GM21737 (cell line): ENCODE results near the gene STXBP2.

Experiments used
- ATAC-seq: cut with Tn5 transposase; IDR thresholded peaks from one replicate; pipeline ENCODE4 v1.9.1; 2021; ENCODE audit warnings: mild to moderate bottlenecking, moderate library complexity; ENCODE audit not compliant: unreplicated experiment

STXBP2 gene

GRCh38 chr19:7636691-7637373 lies at the start of gene STXBP2:
Gene STXBP2, plus strand, starts transcription at chr19:7637110. Its CDS starts 40 bp downstream, at chr19:7637150.
- ATAC-seq, result peak; percentile 51

- ATAC-seq, result no peak
These were observed 47.1 kb upstream of the STXBP2 start for GRCh38 chr19:7589822-7590221.

GRCh38 chr19:7590256-7590655 lies 46.7 kb upstream of the STXBP2 start:
- no peak for ATAC-seq

- peak; percentile 52 for ATAC-seq
These were observed 41.3 kb upstream of the STXBP2 start, which contains the start of gene CAMSAP3 for GRCh38 chr19:7595466-7596133. Gene CAMSAP3, plus strand, starts transcription at chr19:7595863. Its CDS starts 140 bp downstream, at chr19:7596003.

GRCh38 chr19:7596211-7596937 lies 40.5 kb upstream of the STXBP2 start:
- ATAC-seq, result no peak

GRCh38 chr19:7597689-7598088 lies 39.2 kb upstream of the STXBP2 start:
- ATAC-seq, result no peak

- ATAC-seq, result no peak
These were observed 38.7 kb upstream of the STXBP2 start for GRCh38 chr19:7598180-7598579.

- no peak for ATAC-seq
These were observed 36.2 kb upstream of the STXBP2 start for GRCh38 chr19:7600721-7601120.

- ATAC-seq, result no peak
These were observed 34.5 kb upstream of the STXBP2 start for GRCh38 chr19:7602240-7602934.

GRCh38 chr19:7602935-7603497 lies 33.9 kb upstream of the STXBP2 start:
- ATAC-seq, result no peak

- ATAC-seq, result no peak
These were observed 33.0 kb upstream of the STXBP2 start for GRCh38 chr19:7603919-7604318.

- ATAC-seq, result no peak
These were observed 31.3 kb upstream of the STXBP2 start for GRCh38 chr19:7605490-7606222.

- ATAC-seq, result no peak
These were observed 30.6 kb upstream of the STXBP2 start for GRCh38 chr19:7606289-7606688.

- no peak for ATAC-seq
These were observed 29.6 kb upstream of the STXBP2 start for GRCh38 chr19:7607212-7607873.

- no peak for ATAC-seq
These were observed 28.9 kb upstream of the STXBP2 start for GRCh38 chr19:7607874-7608560.

GRCh38 chr19:7610491-7611240 lies 26.2 kb upstream of the STXBP2 start:
- no peak for ATAC-seq

GRCh38 chr19:7611541-7612279 lies 25.2 kb upstream of the STXBP2 start:
- no peak for ATAC-seq
